ENCODE measurements around the gene TSPAN16. TPM values are rescaled to one million over a fixed set of nuclear protein-coding genes. Genes with fewer than 3 reads are reported as not detected.

The TSPAN16 gene
- total and polyA plus RNA-seq, 2 of the 13 experiments (the other 11 are each of a cell fraction or from before 2014, with no cell fraction given) = not detected

DNA sequence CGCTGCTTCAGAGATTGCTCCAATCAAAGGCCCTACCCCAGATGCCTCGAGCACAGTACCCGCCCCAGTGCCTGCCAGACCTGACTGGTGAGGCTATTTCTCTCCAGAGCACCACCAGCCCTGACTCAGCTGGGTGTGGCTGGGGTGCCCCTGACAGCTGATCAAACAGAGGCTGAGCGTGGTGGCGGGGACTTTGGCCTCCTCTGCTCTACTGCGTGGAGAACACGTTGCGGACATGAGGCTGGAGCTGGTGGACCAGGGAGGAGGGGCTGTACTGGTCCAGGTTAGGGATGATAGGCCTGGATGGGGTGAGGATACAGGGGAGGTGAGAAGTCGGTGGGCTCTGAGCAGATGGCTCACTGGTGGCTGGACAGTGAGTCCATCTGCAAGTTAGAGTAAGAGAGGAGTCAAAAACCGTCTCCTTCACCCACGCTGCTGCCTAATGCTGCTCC lies 30.1 kb upstream of the TSPAN16 start (continued):
- peak; percentile 47; the same call in 1 of the 2 replicates for TF ChIP-seq SIX1 (CRISPR knock-in tag; IDR thresholded peaks at IDR 0.05; ENCODE audit: borderline replicate concordance)
- peak; percentile 95 for TF ChIP-seq ZNF138 (CRISPR knock-in tag; IDR thresholded peaks at IDR 0.05; ENCODE audit: low read depth)
- TF ChIP-seq GATAD2A (CRISPR knock-in tag; IDR thresholded peaks at IDR 0.05) = peak; percentile 97
- TF ChIP-seq, protein P1, sequence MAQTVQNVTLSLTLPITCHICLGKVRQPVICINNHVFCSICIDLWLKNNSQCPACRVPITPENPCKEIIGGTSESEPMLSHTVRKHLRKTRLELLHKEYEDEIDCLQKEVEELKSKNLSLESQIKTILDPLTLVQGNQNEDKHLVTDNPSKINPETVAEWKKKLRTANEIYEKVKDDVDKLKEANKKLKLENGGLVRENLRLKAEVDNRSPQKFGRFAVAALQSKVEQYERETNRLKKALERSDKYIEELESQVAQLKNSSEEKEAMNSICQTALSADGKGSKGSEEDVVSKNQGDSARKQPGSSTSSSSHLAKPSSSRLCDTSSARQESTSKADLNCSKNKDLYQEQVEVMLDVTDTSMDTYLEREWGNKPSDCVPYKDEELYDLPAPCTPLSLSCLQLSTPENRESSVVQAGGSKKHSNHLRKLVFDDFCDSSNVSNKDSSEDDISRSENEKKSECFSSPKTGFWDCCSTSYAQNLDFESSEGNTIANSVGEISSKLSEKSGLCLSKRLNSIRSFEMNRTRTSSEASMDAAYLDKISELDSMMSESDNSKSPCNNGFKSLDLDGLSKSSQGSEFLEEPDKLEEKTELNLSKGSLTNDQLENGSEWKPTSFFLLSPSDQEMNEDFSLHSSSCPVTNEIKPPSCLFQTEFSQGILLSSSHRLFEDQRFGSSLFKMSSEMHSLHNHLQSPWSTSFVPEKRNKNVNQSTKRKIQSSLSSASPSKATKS (CRISPR knock-in tag; IDR thresholded peaks at IDR 0.05) = no peak
- TF ChIP-seq KAT8 (CRISPR knock-in tag; IDR thresholded peaks at IDR 0.05) = peak; percentile 87
- TF ChIP-seq, protein P2, sequence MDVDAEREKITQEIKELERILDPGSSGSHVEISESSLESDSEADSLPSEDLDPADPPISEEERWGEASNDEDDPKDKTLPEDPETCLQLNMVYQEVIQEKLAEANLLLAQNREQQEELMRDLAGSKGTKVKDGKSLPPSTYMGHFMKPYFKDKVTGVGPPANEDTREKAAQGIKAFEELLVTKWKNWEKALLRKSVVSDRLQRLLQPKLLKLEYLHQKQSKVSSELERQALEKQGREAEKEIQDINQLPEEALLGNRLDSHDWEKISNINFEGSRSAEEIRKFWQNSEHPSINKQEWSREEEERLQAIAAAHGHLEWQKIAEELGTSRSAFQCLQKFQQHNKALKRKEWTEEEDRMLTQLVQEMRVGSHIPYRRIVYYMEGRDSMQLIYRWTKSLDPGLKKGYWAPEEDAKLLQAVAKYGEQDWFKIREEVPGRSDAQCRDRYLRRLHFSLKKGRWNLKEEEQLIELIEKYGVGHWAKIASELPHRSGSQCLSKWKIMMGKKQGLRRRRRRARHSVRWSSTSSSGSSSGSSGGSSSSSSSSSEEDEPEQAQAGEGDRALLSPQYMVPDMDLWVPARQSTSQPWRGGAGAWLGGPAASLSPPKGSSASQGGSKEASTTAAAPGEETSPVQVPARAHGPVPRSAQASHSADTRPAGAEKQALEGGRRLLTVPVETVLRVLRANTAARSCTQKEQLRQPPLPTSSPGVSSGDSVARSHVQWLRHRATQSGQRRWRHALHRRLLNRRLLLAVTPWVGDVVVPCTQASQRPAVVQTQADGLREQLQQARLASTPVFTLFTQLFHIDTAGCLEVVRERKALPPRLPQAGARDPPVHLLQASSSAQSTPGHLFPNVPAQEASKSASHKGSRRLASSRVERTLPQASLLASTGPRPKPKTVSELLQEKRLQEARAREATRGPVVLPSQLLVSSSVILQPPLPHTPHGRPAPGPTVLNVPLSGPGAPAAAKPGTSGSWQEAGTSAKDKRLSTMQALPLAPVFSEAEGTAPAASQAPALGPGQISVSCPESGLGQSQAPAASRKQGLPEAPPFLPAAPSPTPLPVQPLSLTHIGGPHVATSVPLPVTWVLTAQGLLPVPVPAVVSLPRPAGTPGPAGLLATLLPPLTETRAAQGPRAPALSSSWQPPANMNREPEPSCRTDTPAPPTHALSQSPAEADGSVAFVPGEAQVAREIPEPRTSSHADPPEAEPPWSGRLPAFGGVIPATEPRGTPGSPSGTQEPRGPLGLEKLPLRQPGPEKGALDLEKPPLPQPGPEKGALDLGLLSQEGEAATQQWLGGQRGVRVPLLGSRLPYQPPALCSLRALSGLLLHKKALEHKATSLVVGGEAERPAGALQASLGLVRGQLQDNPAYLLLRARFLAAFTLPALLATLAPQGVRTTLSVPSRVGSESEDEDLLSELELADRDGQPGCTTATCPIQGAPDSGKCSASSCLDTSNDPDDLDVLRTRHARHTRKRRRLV (CRISPR knock-in tag; IDR thresholded peaks at IDR 0.05) = 0 out of 2 replicates have a peak, but pooled peaks have one; percentile 60
- peak; percentile 100 for TF ChIP-seq HIVEP1 (CRISPR knock-in tag; IDR thresholded peaks at IDR 0.05)
- TF ChIP-seq, protein P3, sequence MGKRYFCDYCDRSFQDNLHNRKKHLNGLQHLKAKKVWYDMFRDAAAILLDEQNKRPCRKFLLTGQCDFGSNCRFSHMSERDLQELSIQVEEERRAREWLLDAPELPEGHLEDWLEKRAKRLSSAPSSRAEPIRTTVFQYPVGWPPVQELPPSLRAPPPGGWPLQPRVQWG (CRISPR knock-in tag; IDR thresholded peaks at IDR 0.05; ENCODE audit: borderline replicate concordance, low read depth) = no peak
- peak; percentile 88 for TF ChIP-seq ARNT2 (CRISPR knock-in tag; IDR thresholded peaks at IDR 0.05; ENCODE audit: low read depth)
- TF ChIP-seq ZNF850 (CRISPR knock-in tag; conservative IDR thresholded peaks at IDR 0.05) = 0 out of 2 replicates have a peak, but pooled peaks have one; percentile 76
- TF ChIP-seq, protein P4, sequence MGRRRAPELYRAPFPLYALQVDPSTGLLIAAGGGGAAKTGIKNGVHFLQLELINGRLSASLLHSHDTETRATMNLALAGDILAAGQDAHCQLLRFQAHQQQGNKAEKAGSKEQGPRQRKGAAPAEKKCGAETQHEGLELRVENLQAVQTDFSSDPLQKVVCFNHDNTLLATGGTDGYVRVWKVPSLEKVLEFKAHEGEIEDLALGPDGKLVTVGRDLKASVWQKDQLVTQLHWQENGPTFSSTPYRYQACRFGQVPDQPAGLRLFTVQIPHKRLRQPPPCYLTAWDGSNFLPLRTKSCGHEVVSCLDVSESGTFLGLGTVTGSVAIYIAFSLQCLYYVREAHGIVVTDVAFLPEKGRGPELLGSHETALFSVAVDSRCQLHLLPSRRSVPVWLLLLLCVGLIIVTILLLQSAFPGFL (CRISPR knock-in tag; IDR thresholded peaks at IDR 0.05) = no peak
- TF ChIP-seq, protein P5, sequence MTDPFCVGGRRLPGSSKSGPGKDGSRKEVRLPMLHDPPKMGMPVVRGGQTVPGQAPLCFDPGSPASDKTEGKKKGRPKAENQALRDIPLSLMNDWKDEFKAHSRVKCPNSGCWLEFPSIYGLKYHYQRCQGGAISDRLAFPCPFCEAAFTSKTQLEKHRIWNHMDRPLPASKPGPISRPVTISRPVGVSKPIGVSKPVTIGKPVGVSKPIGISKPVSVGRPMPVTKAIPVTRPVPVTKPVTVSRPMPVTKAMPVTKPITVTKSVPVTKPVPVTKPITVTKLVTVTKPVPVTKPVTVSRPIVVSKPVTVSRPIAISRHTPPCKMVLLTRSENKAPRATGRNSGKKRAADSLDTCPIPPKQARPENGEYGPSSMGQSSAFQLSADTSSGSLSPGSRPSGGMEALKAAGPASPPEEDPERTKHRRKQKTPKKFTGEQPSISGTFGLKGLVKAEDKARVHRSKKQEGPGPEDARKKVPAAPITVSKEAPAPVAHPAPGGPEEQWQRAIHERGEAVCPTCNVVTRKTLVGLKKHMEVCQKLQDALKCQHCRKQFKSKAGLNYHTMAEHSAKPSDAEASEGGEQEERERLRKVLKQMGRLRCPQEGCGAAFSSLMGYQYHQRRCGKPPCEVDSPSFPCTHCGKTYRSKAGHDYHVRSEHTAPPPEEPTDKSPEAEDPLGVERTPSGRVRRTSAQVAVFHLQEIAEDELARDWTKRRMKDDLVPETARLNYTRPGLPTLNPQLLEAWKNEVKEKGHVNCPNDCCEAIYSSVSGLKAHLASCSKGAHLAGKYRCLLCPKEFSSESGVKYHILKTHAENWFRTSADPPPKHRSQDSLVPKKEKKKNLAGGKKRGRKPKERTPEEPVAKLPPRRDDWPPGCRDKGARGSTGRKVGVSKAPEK (CRISPR knock-in tag; IDR thresholded peaks at IDR 0.05; ENCODE audit: borderline replicate concordance) = no peak
- no peak for TF ChIP-seq KDM5A (IDR thresholded peaks at IDR 0.05; ENCODE audit: borderline replicate concordance, low read length)
- TF ChIP-seq ZNF773 (CRISPR knock-in tag; IDR thresholded peaks at IDR 0.05; ENCODE audit: borderline replicate concordance) = peak; percentile 57; the same call in 1 of the 2 replicates
- peak; percentile 97 for TF ChIP-seq ZSCAN9 (CRISPR knock-in tag; IDR thresholded peaks at IDR 0.05; ENCODE audit: borderline replicate concordance)
- TF ChIP-seq PHF20 (CRISPR knock-in tag; IDR thresholded peaks at IDR 0.05) = peak; percentile 59; the same call in 1 of the 2 replicates
- TF ChIP-seq HNRNPH1 (optimal IDR thresholded peaks at IDR 0.05; ENCODE audit: low read depth, low read length) = no peak
- 0 out of 2 replicates have a peak, but pooled peaks have one; percentile 17 for TF ChIP-seq DNMT1 (CRISPR knock-in tag; IDR thresholded peaks at IDR 0.05)
